ENCODE results near the gene ATP8A2.
"Not testable (repeated sequence)": the region's sequence is repeated elsewhere in the genome, so short reads cannot be mapped to it uniquely, and the experiment has no call there.

ATP8A2 gene

GRCh38 chr13:26068372-26068771, 696.6 kb downstream of the ATP8A2 start:
- DNase-seq (ENCODE audit: low read depth in 2 of 2) = not testable (repeated sequence)

GRCh38 chr13:26069642-26070041, 697.9 kb downstream of the ATP8A2 start:
- not testable (repeated sequence) for DNase-seq (ENCODE audit: low read depth in 2 of 2)

GRCh38 chr13:26071691-26072090, 699.9 kb downstream of the ATP8A2 start:
- DNase-seq (ENCODE audit: low read depth in 2 of 2) = no peak

GRCh38 chr13:26072335-26072734, 700.6 kb downstream of the ATP8A2 start:
- not testable (repeated sequence) for DNase-seq (ENCODE audit: low read depth in 2 of 2)

GRCh38 chr13:26074706-26075105, 702.9 kb downstream of the ATP8A2 start:
- no peak for DNase-seq (ENCODE audit: low read depth in 2 of 2)

Measured in stimulated activated CD8-positive, alpha-beta memory T cell treated with anti-CD3 and anti-CD28 coated beads, Interleukin-15, amount 100 ng/mL, for 4 hours (primary cell).